H1 (cell line): Measurements from ENCODE around the gene TXN2. TPM values are rescaled to one million over a fixed set of nuclear protein-coding genes. Genes with fewer than 3 reads are reported as not detected.
A peak's percentile ranks its signal among the peaks of the same experiment; 100 is the strongest.

Source experiments
- CTCF ChIA-PET: fragments of 300-600 bp; sonication (Branson Sonifier 250); formaldehyde crosslinking; loops from one replicate; lab custom pipeline; 2021; ENCODE audit not compliant: partially characterized antibody; lab: Charles Lee
- POLR2A ChIA-PET: fragments of 300-600 bp; sonication (Branson Sonifier 250); formaldehyde crosslinking; loops from one replicate; lab custom pipeline; 2021; ENCODE audit warnings: inconsistent platforms; ENCODE audit not compliant: partially characterized antibody; lab: Charles Lee
- DNase-seq, 2 experiments: peaks; one replicate each; pipeline versions ENCODE4 v3.0.0 to v3.0.0-alpha.2; 2010 to 2022; ENCODE audit warnings: low spot score in 2 of 2, low read depth in 1 of 2, mixed read lengths in 1 of 2
- FAIRE-seq: peaks from 2 replicates; lab custom pipeline; 2011; peaks lifted over from hg19 to GRCh38; lab: Jason Lieb, UNC
- H2AFZ ChIP-seq: 2 replicates; pipeline ENCODE4 v1.8.1; 2012; ENCODE audit warnings: low read length, inconsistent platforms
- H2AK5ac ChIP-seq: 2 replicates; pipeline ENCODE4 v1.6.1; 2013; ENCODE audit warnings: low read depth, low read length
- H2BK120ac ChIP-seq: replicated peaks from 2 replicates; pipeline ENCODE3; 2013; ENCODE audit warnings: low read depth, low read length, inconsistent platforms
- H2BK12ac ChIP-seq: 2 replicates; pipeline ENCODE4 v1.6.1; 2013; ENCODE audit warnings: low read depth, low read length
- H2BK15ac ChIP-seq: 2 replicates; pipeline ENCODE4 v1.6.1; 2013; ENCODE audit warnings: low read length
- H2BK20ac ChIP-seq: 2 replicates; pipeline ENCODE4 v1.6.1; 2013; ENCODE audit warnings: low read length
- H2BK5ac ChIP-seq: 2 replicates; pipeline ENCODE4 v1.6.1; 2013; ENCODE audit warnings: low read depth, low read length
- H3K14ac ChIP-seq: 2 replicates; pipeline ENCODE4 v1.6.1; 2013; ENCODE audit warnings: inconsistent platforms; ENCODE audit not compliant: insufficient read length
- H3K18ac ChIP-seq: 2 replicates; pipeline ENCODE4 v1.6.1; 2013; ENCODE audit warnings: low read length; ENCODE audit errors: extremely low read depth
- H3K23ac ChIP-seq: 2 replicates; pipeline ENCODE4 v1.6.1; 2013; ENCODE audit warnings: inconsistent platforms; ENCODE audit not compliant: insufficient read length
- H3K23me2 ChIP-seq: 2 replicates; pipeline ENCODE4 v1.6.1; 2013; ENCODE audit warnings: low read depth, low read length
- H3K27ac ChIP-seq: 2 replicates; pipeline ENCODE4 v1.6.1; 2011; ENCODE audit warnings: low read depth, low read length, inconsistent platforms
- H3K27me3 ChIP-seq, 4 experiments: replicated peaks in 1 of 4; 1 replicate in 1 of 4; 2 replicates in 3 of 4; pipeline versions ENCODE4 v1.6.1 to v1.8.1; 2011 to 2013; ENCODE audit warnings: low read length in 3 of 4, mild to moderate bottlenecking in 3 of 4, inconsistent platforms in 2 of 4, mixed read lengths in 2 of 4, moderate library complexity in 1 of 4; ENCODE audit not compliant: control insufficient read depth in 3 of 4, insufficient read depth in 3 of 4; ENCODE audit errors: extremely low read depth in 1 of 4
- H3K36me3 ChIP-seq, 4 experiments: 2 replicates each; pipeline versions ENCODE4 v1.6.1 to v1.8.1; 2011 to 2013; ENCODE audit warnings: mild to moderate bottlenecking in 4 of 4, low read length in 3 of 4, moderate library complexity in 2 of 4, control low read depth in 1 of 4, inconsistent platforms in 1 of 4; ENCODE audit not compliant: insufficient read depth in 4 of 4, control insufficient read depth in 2 of 4
- H3K4ac ChIP-seq: replicated peaks from 2 replicates; pipeline ENCODE3; 2013; ENCODE audit warnings: low read length, low read depth, mixed read lengths, inconsistent platforms; ENCODE audit not compliant: insufficient read length
- H3K4me1 ChIP-seq, 4 experiments: replicated peaks in 1 of 4; 1 replicate in 1 of 4; 2 replicates in 3 of 4; pipeline versions ENCODE4 v1.6.1 to v1.8.1; 2011 to 2013; ENCODE audit warnings: low read length in 3 of 4, inconsistent platforms in 2 of 4, mixed read lengths in 1 of 4; ENCODE audit not compliant: insufficient read depth in 4 of 4, control insufficient read depth in 3 of 4
- H3K4me2 ChIP-seq, 2 experiments: 2 replicates each; pipeline versions ENCODE4 v1.6.1 to v1.8.1; 2011 to 2013; ENCODE audit warnings: low read depth in 2 of 2, low read length in 2 of 2, control low read depth in 1 of 2, inconsistent platforms in 1 of 2, mild to moderate bottlenecking in 1 of 2; ENCODE audit not compliant: insufficient read depth in 1 of 2
- H3K4me3 ChIP-seq, 4 experiments: fragments of 200-600, 300-600 bp in 1 of 4; sonication (generic), shearing (Covaris generic), sonication (Bioruptor Twin) in 1 of 4; 2 replicates each; pipeline versions ENCODE4 v1.5.1 to v1.8.1; 2011 to 2016; ENCODE audit warnings: low read length in 4 of 4, low read depth in 3 of 4, control low read depth in 2 of 4, inconsistent platforms in 2 of 4, mild to moderate bottlenecking in 2 of 4, mixed read lengths in 1 of 4, moderate library complexity in 1 of 4; ENCODE audit not compliant: insufficient read depth in 2 of 4; ENCODE audit errors: extremely low read depth in 1 of 4
- H3K56ac ChIP-seq: replicated peaks from 2 replicates; pipeline ENCODE3; 2013; ENCODE audit warnings: low read depth, mild to moderate bottlenecking, mixed read lengths, low read length, inconsistent platforms; ENCODE audit not compliant: insufficient read length
- H3K79me1 ChIP-seq: 2 replicates; pipeline ENCODE4 v1.6.1; 2013; ENCODE audit warnings: low read depth, low read length, control low read depth
- H3K79me2 ChIP-seq, 2 experiments: 2 replicates each; pipeline versions ENCODE4 v1.6.1 to v1.8.1; 2012 to 2013; ENCODE audit warnings: low read length in 2 of 2, mild to moderate bottlenecking in 2 of 2, inconsistent platforms in 1 of 2; ENCODE audit not compliant: insufficient read depth in 2 of 2, control insufficient read depth in 1 of 2
- H3K9ac ChIP-seq, 4 experiments: replicated peaks in 1 of 4; 1 replicate in 1 of 4; 2 replicates in 3 of 4; pipeline versions ENCODE4 v1.6.1 to v1.8.1; 2011 to 2013; ENCODE audit warnings: low read depth in 3 of 4, low read length in 3 of 4, control low read depth in 2 of 4, mild to moderate bottlenecking in 2 of 4, moderate library complexity in 2 of 4, inconsistent platforms in 1 of 4; ENCODE audit errors: extremely low read depth in 1 of 4
- H3K9me3 ChIP-seq, 2 experiments: 2 replicates each; pipeline versions ENCODE4 v1.6.1 to v1.8.1; 2012 to 2013; ENCODE audit warnings: mild to moderate bottlenecking in 2 of 2, moderate library complexity in 2 of 2, control low read depth in 1 of 2, inconsistent platforms in 1 of 2, low read depth in 1 of 2, low read length in 1 of 2, mixed read lengths in 1 of 2; ENCODE audit not compliant: insufficient read depth in 2 of 2
- H4K20me1 ChIP-seq, 2 experiments: replicated peaks in 1 of 2; 2 replicates each; pipeline versions ENCODE3 to v1.8.1; 2011 to 2013; ENCODE audit warnings: inconsistent platforms in 2 of 2, low read length in 2 of 2, mild to moderate bottlenecking in 1 of 2; ENCODE audit not compliant: insufficient read depth in 2 of 2, control insufficient read depth in 1 of 2
- H4K5ac ChIP-seq: 2 replicates; pipeline ENCODE4 v1.6.1; 2013; ENCODE audit warnings: low read length, low read depth, mixed read lengths, inconsistent platforms; ENCODE audit not compliant: insufficient read length
- H4K8ac ChIP-seq: 2 replicates; pipeline ENCODE4 v1.8.0; 2013; ENCODE audit warnings: mild to moderate bottlenecking, moderate library complexity, low read length, inconsistent platforms; ENCODE audit not compliant: insufficient read depth; ENCODE audit errors: extremely low read depth
- H4K91ac ChIP-seq: replicated peaks from 2 replicates; pipeline ENCODE3; 2013; ENCODE audit warnings: low read length, mixed read lengths, inconsistent platforms; ENCODE audit not compliant: insufficient read length
- BACH1 ChIP-seq: IDR thresholded peaks from 2 replicates; pipeline ENCODE4 v1.6.1; 2012; ENCODE audit warnings: low read length, improper control_type of control experiment
- BCL11A ChIP-seq, 2 experiments: IDR thresholded peaks; one replicate each; pipeline ENCODE4 v1.6.1; 2011; ENCODE audit warnings: low read depth in 2 of 2, low read length in 2 of 2, mild to moderate bottlenecking in 2 of 2
- CBX5 ChIP-seq: fragments of 300-800, 300-1000 bp; sonication (generic); IDR thresholded peaks from 2 replicates; pipeline ENCODE4 v1.7.1; 2016; ENCODE audit warnings: antibody characterized with exemption, low read length, low read depth
- CEBPB ChIP-seq: IDR thresholded peaks from 2 replicates; pipeline ENCODE4 v1.6.1; 2012; ENCODE audit warnings: low read depth, low read length
- KDM1A ChIP-seq: fragments of 200-600, 300-600 bp; sonication (generic); IDR thresholded peaks from 2 replicates; pipeline ENCODE4 v1.7.1; 2016; ENCODE audit warnings: mild to moderate bottlenecking, low read length, borderline replicate concordance
- SIRT6 ChIP-seq: IDR thresholded peaks from one replicate; pipeline ENCODE4 v1.7.1; 2012; ENCODE audit warnings: low read length, inconsistent platforms
- SP4 ChIP-seq: IDR thresholded peaks from 2 replicates; pipeline ENCODE4 v1.6.1; 2012; ENCODE audit warnings: low read length, inconsistent platforms
- WGBS, 2 experiments: shearing (Covaris generic) in 1 of 2; methylation state at CpG; one replicate each; pipeline versions ENCODE4 v1.1.6 to v1.1.7; 2013 to 2015; ENCODE audit warnings: low lambda C conversion rate in 2 of 2, mixed read lengths in 2 of 2, inconsistent platforms in 1 of 2, low coverage in 1 of 2, missing lambda C conversion rate in 1 of 2; ENCODE audit not compliant: insufficient replicate concordance in 2 of 2, insufficient coverage in 1 of 2, insufficient read length in 1 of 2; ENCODE audit errors: extremely low coverage in 1 of 2, missing lambda C conversion rate in 1 of 2; 5-methylcytosine and 5-hydroxymethylcytosine counted together
- polyA plus RNA-seq, 7 experiments: library from polyadenylated mRNA; depleted of rRNA in 3 of 7; stranded (reverse) in 5 of 7; unstranded in 2 of 7; fragments of >200 nt in 5 of 7; fragments of 200-250 nt in 2 of 7; gene quantifications; 1 replicate in 5 of 7; 2 replicates in 1 of 7; 4 replicates in 1 of 7; pipeline versions ENCODE4 v1.2.1 to v1.2.3, GENCODE V29; 2011 to 2013; ENCODE audit warnings: missing spikeins in 2 of 7, mixed read lengths in 2 of 7
- total RNA-seq: library from RNA; stranded (reverse); fragmentation: NEBNext Ultra II Directional; extraction: Animal tissue kit (Norgen Biotek cat#: 25700); gene quantifications from 2 replicates; pipeline ENCODE4 v1.2.1, GENCODE V29; 2021

TXN2 gene
- total and polyA plus RNA-seq, 2 of the 8 experiments (the other 6 are each of a cell fraction or from before 2014, with no cell fraction given) = 47.5 to 116 TPM

GRCh38 chr22:36469094-36469710 is 12.2 kb downstream of the TXN2 start:
- Histone ChIP-seq H4K20me1 (peaks cover 0 to 2% of the 10 kb centered on the region in 2 experiments), H2BK120ac (no peak overlapping the region), H3K27ac (no peak overlapping the region), H2BK15ac (no peak overlapping the region), H3K4me3 (no peak overlapping the region), H3K79me1 (no peaks in the 10 kb centered on the region; the same call in 1 of the 2 replicates), H3K56ac (no peak overlapping the region), H3K4ac (no peak overlapping the region), H4K8ac (no peak overlapping the region), H3K23me2 (no peaks in the 10 kb centered on the region), H2BK5ac (no peak overlapping the region), H2AFZ (no peak overlapping the region), H2BK20ac (no peak overlapping the region), H3K14ac (no peak overlapping the region), H3K18ac (no peak overlapping the region), H3K79me2 (no peaks in the 10 kb centered on the region), H4K5ac (no peak overlapping the region), H3K4me1 (peaks cover 0 to 2% (median 0%) of the 10 kb centered on the region in 4 experiments; a peak in 2 of 7 replicates), H3K27me3 (no peaks in the 10 kb centered on the region), H2BK12ac (0 out of 2 replicates have a peak overlapping the region, but pooled peaks have one; percentile 17), H2AK5ac (peak overlapping the region; percentile 75; the same call in 1 of the 2 replicates), H3K9me3 (no peaks in the 10 kb centered on the region), H3K23ac (no peak overlapping the region), H3K36me3 (peaks cover 0 to 3% (median 0%) of the 10 kb centered on the region in 4 experiments; a peak in 1 of 8 replicates), H4K91ac (no peak overlapping the region), H3K4me2 (no peak overlapping the region), H3K9ac (no peak overlapping the region; a peak in 1 of 7 replicates)
- TF ChIP-seq KDM1A = no peak
- no peak for TF ChIP-seq SP4
- TF ChIP-seq CEBPB = no peak
- TF ChIP-seq CBX5 = no peak
- TF ChIP-seq SIRT6 = no peak
- no peak for TF ChIP-seq BACH1
- no peak for TF ChIP-seq BCL11A (IDR thresholded peaks at IDR 0.05; ENCODE audit: low read depth in 2 of 2, low read length in 2 of 2)
- no peak for DNase-seq
- ChIA-PET CTCF (interaction anchor here (0.6 to 6.8 kb wide), 27 partner anchors 10 to 265 kb away, joined by 3 to 78 read pairs (median 5); partner anchors contain the start of gene APOL2), POLR2A (interaction anchor here (0.8 to 3.5 kb wide), 9 partner anchors 8 to 140 kb away, joined by 3 to 14 read pairs (median 3); partner anchors contain the start of gene TXN2)
- WGBS, 2 experiments = 91% methylated on average over 14 of the region's 14 CpGs; no CpG with 5 or more reads in 1 of the 2 experiments
- FAIRE-seq = no peak
